ENCODE results near the gene CCDC63. TPM values are rescaled to one million over a fixed set of nuclear protein-coding genes. Genes with fewer than 3 reads are reported as not detected.

CCDC63 gene
- total RNA-seq, 1 experiment from 2014 or later, result 0.76 TPM

DNA sequence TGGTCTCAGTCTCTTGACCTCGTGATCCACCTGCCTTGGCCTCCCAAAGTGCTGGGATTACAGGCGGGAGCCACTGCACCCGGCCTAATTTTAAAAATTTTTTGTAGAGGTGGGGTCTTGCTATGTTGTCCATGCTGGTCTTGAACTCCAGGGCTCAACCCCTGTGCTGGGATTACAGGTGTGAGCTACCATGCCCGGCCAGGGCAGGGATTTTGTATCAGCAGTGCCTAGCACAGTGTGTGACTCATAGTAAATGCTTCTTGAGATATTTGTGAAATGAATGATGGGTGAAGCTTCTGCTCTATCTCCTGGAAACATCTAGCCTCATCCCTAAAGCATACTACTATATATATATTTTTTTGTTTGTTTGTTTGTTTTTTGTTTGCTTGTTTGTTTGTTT, 36.5 kb downstream of the CCDC63 start:
- Histone ChIP-seq H3K27me3 (ENCODE audit: control insufficient read depth, insufficient read depth, low read length) (no peaks in the 10 kb centered on the region), H3K4me3 (ENCODE audit: insufficient read depth, low read depth, low read length) (no peak overlapping the region), H3K36me3 (replicated peaks; ENCODE audit: control insufficient read depth, insufficient read depth, low read length) (no peaks in the 10 kb centered on the region)
- no peak for DNase-seq

- DNase-seq, result no peak
- Histone ChIP-seq H3K27me3 (ENCODE audit: control insufficient read depth, insufficient read depth, low read length) (no peaks in the 10 kb centered on the region), H3K36me3 (replicated peaks; ENCODE audit: control insufficient read depth, insufficient read depth, low read length) (no peaks in the 10 kb centered on the region), H3K4me3 (ENCODE audit: insufficient read depth, low read depth, low read length) (no peak overlapping the region)
Observed at GRCh38 chr12:110885152-110885840, 38.5 kb downstream of the CCDC63 start.

- Histone ChIP-seq H3K27me3 (ENCODE audit: control insufficient read depth, insufficient read depth, low read length) (no peaks in the 10 kb centered on the region; the same call in 1 of the 2 replicates), H3K4me3 (ENCODE audit: insufficient read depth, low read depth, low read length) (no peak overlapping the region), H3K36me3 (replicated peaks; ENCODE audit: control insufficient read depth, insufficient read depth, low read length) (no peaks in the 10 kb centered on the region)
- no peak for DNase-seq
Observed at GRCh38 chr12:110888256-110888991, 41.6 kb downstream of the CCDC63 start.

DNA sequence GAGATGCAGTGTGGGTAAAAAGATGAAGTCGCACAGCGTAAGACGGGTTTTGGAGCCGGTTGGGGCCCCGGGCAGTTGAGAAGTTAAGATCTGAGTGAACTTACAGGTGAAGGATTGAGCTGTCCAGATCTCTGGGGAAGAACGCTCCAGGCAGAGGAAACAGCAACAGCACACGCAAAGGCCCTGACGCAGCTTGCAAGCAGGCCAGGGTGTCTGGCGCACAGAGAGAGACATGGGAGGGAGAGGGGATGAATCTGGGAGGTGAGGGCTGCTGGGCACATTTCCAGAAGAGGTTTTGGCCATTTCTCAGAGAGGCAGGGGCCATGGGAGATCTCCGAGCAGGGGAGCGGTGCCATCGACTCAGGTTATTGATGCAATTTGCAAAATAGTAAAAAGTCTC, 42.6 kb downstream of the CCDC63 start:
- Histone ChIP-seq H3K27me3 (ENCODE audit: control insufficient read depth, insufficient read depth, low read length) (no peaks in the 10 kb centered on the region; the same call in 1 of the 2 replicates), H3K36me3 (replicated peaks; ENCODE audit: control insufficient read depth, insufficient read depth, low read length) (no peaks in the 10 kb centered on the region), H3K4me3 (ENCODE audit: insufficient read depth, low read depth, low read length) (no peak overlapping the region)
- no peak for DNase-seq

- no peaks in the 10 kb centered on the region for H3K36me3 ChIP-seq (replicated peaks; ENCODE audit: control insufficient read depth, insufficient read depth, low read length)
- H3K4me3 ChIP-seq (ENCODE audit: insufficient read depth, low read depth, low read length), result no peak overlapping the region
- H3K27me3 ChIP-seq (ENCODE audit: control insufficient read depth, insufficient read depth, low read length), result no peaks in the 10 kb centered on the region; the same call in 1 of the 2 replicates
- no peak for DNase-seq
Observed at GRCh38 chr12:110893956-110894355, 47.2 kb downstream of the CCDC63 start.

DNA sequence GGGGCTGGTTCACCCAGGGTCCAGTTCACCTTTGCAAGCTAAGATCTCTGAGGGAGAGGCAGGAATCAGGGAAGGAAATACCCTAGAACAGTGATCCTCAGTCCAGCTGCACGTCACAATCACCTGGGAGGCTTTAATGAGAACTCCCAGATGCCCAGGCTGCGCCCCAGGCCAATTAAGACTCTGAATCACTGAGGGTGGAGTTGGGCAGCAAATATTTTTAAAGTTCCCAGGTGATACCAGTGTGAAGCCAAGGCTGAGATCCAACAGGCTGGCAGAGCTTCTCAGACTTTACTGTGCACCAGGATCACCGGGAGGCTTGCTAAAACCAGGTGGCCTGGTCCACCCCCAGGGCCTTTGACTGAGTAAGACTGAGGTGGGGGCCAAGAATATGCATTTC, 49.8 kb downstream of the CCDC63 start:
- Histone ChIP-seq H3K27me3 (ENCODE audit: control insufficient read depth, insufficient read depth, low read length) (no peaks in the 10 kb centered on the region; the same call in 1 of the 2 replicates), H3K36me3 (replicated peaks; ENCODE audit: control insufficient read depth, insufficient read depth, low read length) (no peaks in the 10 kb centered on the region), H3K4me3 (ENCODE audit: insufficient read depth, low read depth, low read length) (no peak overlapping the region)
- DNase-seq, result no peak

DNA sequence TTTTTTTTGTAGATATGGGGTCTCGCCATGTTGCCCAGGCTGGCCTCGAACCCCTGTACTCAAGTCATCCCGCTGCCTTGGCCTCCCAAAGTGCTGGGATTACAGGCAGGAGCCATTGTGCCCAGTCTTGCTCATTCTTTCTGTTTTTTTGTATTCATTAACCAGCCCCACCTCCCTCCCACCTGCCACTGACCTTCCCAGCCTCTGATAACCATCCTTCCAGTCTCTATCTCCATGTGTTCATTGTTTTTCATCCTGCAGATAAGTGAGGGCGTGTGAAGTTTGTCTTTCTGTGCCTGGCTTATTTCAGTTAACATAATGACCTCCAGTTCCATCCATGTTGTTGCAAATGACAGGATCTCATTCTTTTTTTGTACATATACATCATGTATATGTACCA, 54.6 kb downstream of the CCDC63 start:
- no peak overlapping the region for H3K4me3 ChIP-seq (ENCODE audit: insufficient read depth, low read depth, low read length)
- H3K36me3 ChIP-seq (replicated peaks; ENCODE audit: control insufficient read depth, insufficient read depth, low read length), result no peaks in the 10 kb centered on the region
- DNase-seq, result no peak
- no peaks in the 10 kb centered on the region for H3K27me3 ChIP-seq (ENCODE audit: control insufficient read depth, insufficient read depth, low read length)

GRCh38 chr12:110903511-110903910, 56.7 kb downstream of the CCDC63 start:
- H3K36me3 ChIP-seq (replicated peaks; ENCODE audit: control insufficient read depth, insufficient read depth, low read length), result no peaks in the 10 kb centered on the region
- DNase-seq, result no peak
- H3K27me3 ChIP-seq (ENCODE audit: control insufficient read depth, insufficient read depth, low read length), result no peaks in the 10 kb centered on the region
- no peak overlapping the region for H3K4me3 ChIP-seq (ENCODE audit: insufficient read depth, low read depth, low read length)

DNA sequence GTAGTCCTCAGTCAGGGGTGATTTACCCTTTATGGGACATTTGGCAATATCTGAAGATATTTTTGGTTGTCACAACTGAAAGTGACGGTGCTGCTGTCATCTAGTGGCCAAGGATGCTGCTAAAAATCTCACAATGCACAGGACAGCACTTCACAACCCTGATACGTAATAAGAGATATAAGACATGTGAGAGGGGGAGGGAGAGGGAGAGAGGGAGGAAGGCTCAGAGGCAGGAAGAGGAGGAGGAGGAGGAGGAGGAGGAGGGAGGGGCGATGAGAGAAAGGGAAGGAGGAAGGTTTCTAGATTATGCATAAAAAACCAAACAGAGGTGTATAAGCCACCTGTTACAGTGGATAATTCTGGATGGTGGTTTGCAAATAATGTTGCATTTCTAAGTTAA, 59.3 kb downstream of the CCDC63 start:
- DNase-seq, result no peak
- H3K4me3 ChIP-seq (ENCODE audit: insufficient read depth, low read depth, low read length), result no peak overlapping the region
- no peaks in the 10 kb centered on the region for H3K27me3 ChIP-seq (ENCODE audit: control insufficient read depth, insufficient read depth, low read length)
- H3K36me3 ChIP-seq (replicated peaks; ENCODE audit: control insufficient read depth, insufficient read depth, low read length), result no peaks in the 10 kb centered on the region

DNA sequence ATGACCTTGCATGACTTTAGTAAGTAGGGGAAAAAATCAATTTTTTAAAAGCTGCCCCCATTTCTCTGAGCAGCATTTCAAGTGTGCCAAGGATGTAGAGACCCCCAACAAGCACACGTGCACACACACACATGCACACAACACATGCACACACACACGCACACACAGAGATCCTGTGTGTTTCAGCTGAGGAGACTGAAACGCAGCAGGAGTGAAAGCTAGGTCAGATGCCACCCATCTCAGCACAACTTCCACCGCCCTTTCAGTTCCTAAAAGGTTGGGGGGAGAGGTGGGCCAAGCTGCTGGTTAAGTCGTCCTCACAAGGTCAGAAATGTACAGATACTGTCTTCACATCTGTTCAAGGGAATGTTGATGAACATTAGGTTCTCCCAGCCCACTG, 59.7 kb downstream of the CCDC63 start:
- no peak overlapping the region for H3K4me3 ChIP-seq (ENCODE audit: insufficient read depth, low read depth, low read length)
- H3K27me3 ChIP-seq (ENCODE audit: control insufficient read depth, insufficient read depth, low read length), result no peaks in the 10 kb centered on the region
- no peak for DNase-seq
- no peaks in the 10 kb centered on the region for H3K36me3 ChIP-seq (replicated peaks; ENCODE audit: control insufficient read depth, insufficient read depth, low read length)

- Histone ChIP-seq H3K36me3 (replicated peaks; ENCODE audit: control insufficient read depth, insufficient read depth, low read length) (no peaks in the 10 kb centered on the region), H3K4me3 (ENCODE audit: insufficient read depth, low read depth, low read length) (no peak overlapping the region), H3K27me3 (ENCODE audit: control insufficient read depth, insufficient read depth, low read length) (no peaks in the 10 kb centered on the region)
- DNase-seq, result no peak
Observed at GRCh38 chr12:110906985-110907384, 60.2 kb downstream of the CCDC63 start.

DNA sequence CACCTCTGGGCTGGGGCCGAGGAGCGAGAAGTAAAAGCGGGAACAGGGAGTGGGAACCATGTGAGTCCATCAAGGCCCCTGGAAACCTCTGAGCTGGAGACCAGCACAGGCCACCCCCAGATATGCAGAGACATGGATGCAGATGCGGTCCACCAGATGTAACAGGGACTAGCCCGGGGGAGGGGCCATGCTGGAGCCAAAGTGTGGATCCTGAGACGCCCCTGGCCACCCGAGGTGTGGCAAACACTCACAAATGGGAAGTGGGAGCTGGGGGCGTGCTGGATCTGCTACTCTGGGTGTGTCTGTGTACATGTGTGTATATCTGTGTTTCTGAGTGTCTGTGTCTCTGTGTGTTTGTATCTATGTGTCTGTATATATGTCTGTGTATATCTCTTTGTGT, 60.8 kb downstream of the CCDC63 start:
- H3K4me3 ChIP-seq (ENCODE audit: insufficient read depth, low read depth, low read length), result no peak overlapping the region
- no peaks in the 10 kb centered on the region for H3K27me3 ChIP-seq (ENCODE audit: control insufficient read depth, insufficient read depth, low read length)
- no peaks in the 10 kb centered on the region for H3K36me3 ChIP-seq (replicated peaks; ENCODE audit: control insufficient read depth, insufficient read depth, low read length)
- DNase-seq, result no peak

GRCh38 chr12:110908377-110909152, 61.8 kb downstream of the CCDC63 start:
- Histone ChIP-seq H3K4me3 (ENCODE audit: insufficient read depth, low read depth, low read length) (no peak overlapping the region), H3K36me3 (replicated peaks; ENCODE audit: control insufficient read depth, insufficient read depth, low read length) (no peaks in the 10 kb centered on the region), H3K27me3 (ENCODE audit: control insufficient read depth, insufficient read depth, low read length) (no peaks in the 10 kb centered on the region)
- DNase-seq, result no peak

- no peak overlapping the region for H3K4me3 ChIP-seq (ENCODE audit: insufficient read depth, low read depth, low read length)
- H3K36me3 ChIP-seq (replicated peaks; ENCODE audit: control insufficient read depth, insufficient read depth, low read length), result no peaks in the 10 kb centered on the region
- no peaks in the 10 kb centered on the region for H3K27me3 ChIP-seq (ENCODE audit: control insufficient read depth, insufficient read depth, low read length)
- no peak for DNase-seq
Observed at GRCh38 chr12:110912263-110912662, 65.5 kb downstream of the CCDC63 start.

Measured in H7 (cell line).